Brain microvascular endothelial cell (primary cell): ENCODE results near the gene REXO1.

Experiments used
- DNase-seq: peaks from one replicate; pipeline ENCODE4 v3.0.0-alpha.2; 2020
- H3K27ac ChIP-seq: fragments of 250-450 bp; sonication (Bioruptor Pico); 2 replicates; pipeline ENCODE4 v1.5.1; 2020; ENCODE audit warnings: mild to moderate bottlenecking, moderate library complexity
- H3K27me3 ChIP-seq: fragments of 250-450 bp; sonication (Bioruptor Pico); replicated peaks from 2 replicates; pipeline ENCODE4 v1.5.1; 2020; ENCODE audit warnings: mild to moderate bottlenecking
- H3K36me3 ChIP-seq: fragments of 250-450 bp; sonication (Bioruptor Pico); replicated peaks from 2 replicates; pipeline ENCODE4 v1.5.1; 2020; ENCODE audit warnings: mild to moderate bottlenecking
- H3K4me3 ChIP-seq: 2 replicates; pipeline ENCODE4 v1.5.1; 2011; ENCODE audit warnings: low read depth, mild to moderate bottlenecking, control low read depth, low read length, moderate library complexity
- CTCF ChIP-seq: IDR thresholded peaks from 2 replicates; pipeline ENCODE4 v1.5.1; 2011; ENCODE audit warnings: low read depth, mild to moderate bottlenecking, moderate library complexity, low read length, control low read depth, inconsistent platforms; ENCODE audit errors: missing control alignments
- in situ Hi-C: cut with HindIII; loops from 2 replicates; pipeline ENCODE4 v1.10.0; 2017; ENCODE audit warnings: low sequenced_read_pairs, low pct_ligation_motif_present

The REXO1 gene

GRCh38 chr19:1829958-1830357 is 18.3 kb downstream of the REXO1 start:
- no peaks in the 10 kb centered on the region for H3K27me3 ChIP-seq
- DNase-seq: no peak
- no peak for TF ChIP-seq CTCF
- H3K36me3 ChIP-seq: peaks cover 14% of the 10 kb centered on the region
- no peak overlapping the region for H3K27ac ChIP-seq
- H3K4me3 ChIP-seq: no peak overlapping the region
- in situ Hi-C loops: no loop called here

- no peak overlapping the region for H3K27ac ChIP-seq
- no peak for TF ChIP-seq CTCF
- DNase-seq: no peak
- H3K4me3 ChIP-seq: no peak overlapping the region
- no peaks in the 10 kb centered on the region for H3K27me3 ChIP-seq
- peaks cover 25% of the 10 kb centered on the region for H3K36me3 ChIP-seq
- in situ Hi-C loops: no loop called here
Measured at GRCh38 chr19:1828279-1829238, 19.7 kb downstream of the REXO1 start.

- Histone ChIP-seq H3K27me3 (no peaks in the 10 kb centered on the region), H3K27ac (no peak overlapping the region), H3K4me3 (no peak overlapping the region), H3K36me3 (peaks cover 30% of the 10 kb centered on the region)
- no peak for TF ChIP-seq CTCF
- in situ Hi-C loops: no loop called here
- no peak for DNase-seq
Measured at GRCh38 chr19:1827566-1828278, 20.6 kb downstream of the REXO1 start.

GRCh38 chr19:1826557-1827521 is 21.4 kb downstream of the REXO1 start:
- Histone ChIP-seq H3K27ac (no peak overlapping the region), H3K36me3 (peaks cover 39% of the 10 kb centered on the region), H3K4me3 (no peak overlapping the region), H3K27me3 (no peaks in the 10 kb centered on the region)
- DNase-seq: no peak
- TF ChIP-seq CTCF: no peak
- in situ Hi-C loops: no loop called here

- Histone ChIP-seq H3K4me3 (no peak overlapping the region), H3K27me3 (no peaks in the 10 kb centered on the region), H3K36me3 (peaks cover 45% of the 10 kb centered on the region), H3K27ac (no peak overlapping the region)
- TF ChIP-seq CTCF: peak; percentile 94
- in situ Hi-C loops: no loop called here
- DNase-seq: peak; percentile 44
Measured at GRCh38 chr19:1825909-1826556, 22.2 kb downstream of the REXO1 start.
